ENCODE measurements around the gene SRRM3.

Gene SRRM3

DNA sequence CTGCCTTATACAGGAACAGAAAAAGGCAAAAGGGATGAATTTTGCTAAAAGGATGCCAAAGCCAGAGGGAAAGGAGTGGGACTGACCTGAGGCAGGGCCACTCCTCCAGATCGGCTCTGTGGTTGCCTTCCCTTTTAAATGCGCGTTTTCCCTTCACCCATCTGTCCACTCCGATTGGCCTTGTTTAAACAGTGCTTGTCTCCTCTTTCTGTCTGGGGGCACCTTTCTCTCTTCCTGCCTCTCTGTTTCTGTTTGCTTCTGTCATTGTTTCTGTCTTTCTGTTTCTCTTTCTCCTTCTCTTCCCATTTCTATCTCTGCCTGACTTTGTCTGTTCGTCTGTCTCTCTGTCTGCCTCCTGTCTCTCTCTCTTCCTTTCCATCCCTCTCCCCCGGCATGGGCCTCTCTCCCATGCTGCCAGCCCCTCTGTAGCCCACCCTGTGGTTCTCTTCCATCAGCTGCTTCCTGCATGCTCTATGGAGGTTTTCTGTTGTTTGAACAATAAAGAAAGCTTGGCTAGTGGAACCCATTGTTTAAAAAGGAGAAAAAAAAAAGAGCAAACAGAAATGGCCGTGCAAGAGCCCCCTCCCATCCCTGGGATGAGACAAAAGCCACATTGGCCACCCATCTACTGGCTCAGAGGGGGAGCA lies 71.3 kb downstream of the SRRM3 start:
- TF ChIP-seq, protein P1, sequence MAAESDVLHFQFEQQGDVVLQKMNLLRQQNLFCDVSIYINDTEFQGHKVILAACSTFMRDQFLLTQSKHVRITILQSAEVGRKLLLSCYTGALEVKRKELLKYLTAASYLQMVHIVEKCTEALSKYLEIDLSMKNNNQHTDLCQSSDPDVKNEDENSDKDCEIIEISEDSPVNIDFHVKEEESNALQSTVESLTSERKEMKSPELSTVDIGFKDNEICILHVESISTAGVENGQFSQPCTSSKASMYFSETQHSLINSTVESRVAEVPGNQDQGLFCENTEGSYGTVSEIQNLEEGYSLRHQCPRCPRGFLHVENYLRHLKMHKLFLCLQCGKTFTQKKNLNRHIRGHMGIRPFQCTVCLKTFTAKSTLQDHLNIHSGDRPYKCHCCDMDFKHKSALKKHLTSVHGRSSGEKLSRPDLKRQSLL (tag by site-specific recombination; IDR thresholded peaks at IDR 0.05): no peak
- TF ChIP-seq ZNF830 (tag by site-specific recombination; IDR thresholded peaks at IDR 0.05; ENCODE audit: low read depth) (no peak), KLF9 (tag by site-specific recombination; IDR thresholded peaks at IDR 0.05; ENCODE audit: low read depth) (no peak), ZSCAN30 (tag by site-specific recombination; IDR thresholded peaks at IDR 0.05) (no peak), ZNF473 (tag by site-specific recombination; IDR thresholded peaks at IDR 0.05) (no peak), ZNF19 (tag by site-specific recombination; IDR thresholded peaks at IDR 0.05; ENCODE audit: low read depth) (no peak), ZNF350 (tag by site-specific recombination; IDR thresholded peaks at IDR 0.05) (no peak), GLIS2 (tag by site-specific recombination; IDR thresholded peaks at IDR 0.05) (no peak), ZNF202 (tag by site-specific recombination; IDR thresholded peaks at IDR 0.05; ENCODE audit: borderline replicate concordance) (no peak), GLIS1 (tag by site-specific recombination; IDR thresholded peaks at IDR 0.05) (no peak), ZNF157 (tag by site-specific recombination; IDR thresholded peaks at IDR 0.05) (no peak), ZNF37A (tag by site-specific recombination; IDR thresholded peaks at IDR 0.05) (no peak), ZNF548 (tag by site-specific recombination; IDR thresholded peaks at IDR 0.05) (no peak), ZFP69B (tag by site-specific recombination; IDR thresholded peaks at IDR 0.05) (no peak), ZNF426 (tag by site-specific recombination; IDR thresholded peaks at IDR 0.05) (no peak)
- TF ChIP-seq, protein P2, sequence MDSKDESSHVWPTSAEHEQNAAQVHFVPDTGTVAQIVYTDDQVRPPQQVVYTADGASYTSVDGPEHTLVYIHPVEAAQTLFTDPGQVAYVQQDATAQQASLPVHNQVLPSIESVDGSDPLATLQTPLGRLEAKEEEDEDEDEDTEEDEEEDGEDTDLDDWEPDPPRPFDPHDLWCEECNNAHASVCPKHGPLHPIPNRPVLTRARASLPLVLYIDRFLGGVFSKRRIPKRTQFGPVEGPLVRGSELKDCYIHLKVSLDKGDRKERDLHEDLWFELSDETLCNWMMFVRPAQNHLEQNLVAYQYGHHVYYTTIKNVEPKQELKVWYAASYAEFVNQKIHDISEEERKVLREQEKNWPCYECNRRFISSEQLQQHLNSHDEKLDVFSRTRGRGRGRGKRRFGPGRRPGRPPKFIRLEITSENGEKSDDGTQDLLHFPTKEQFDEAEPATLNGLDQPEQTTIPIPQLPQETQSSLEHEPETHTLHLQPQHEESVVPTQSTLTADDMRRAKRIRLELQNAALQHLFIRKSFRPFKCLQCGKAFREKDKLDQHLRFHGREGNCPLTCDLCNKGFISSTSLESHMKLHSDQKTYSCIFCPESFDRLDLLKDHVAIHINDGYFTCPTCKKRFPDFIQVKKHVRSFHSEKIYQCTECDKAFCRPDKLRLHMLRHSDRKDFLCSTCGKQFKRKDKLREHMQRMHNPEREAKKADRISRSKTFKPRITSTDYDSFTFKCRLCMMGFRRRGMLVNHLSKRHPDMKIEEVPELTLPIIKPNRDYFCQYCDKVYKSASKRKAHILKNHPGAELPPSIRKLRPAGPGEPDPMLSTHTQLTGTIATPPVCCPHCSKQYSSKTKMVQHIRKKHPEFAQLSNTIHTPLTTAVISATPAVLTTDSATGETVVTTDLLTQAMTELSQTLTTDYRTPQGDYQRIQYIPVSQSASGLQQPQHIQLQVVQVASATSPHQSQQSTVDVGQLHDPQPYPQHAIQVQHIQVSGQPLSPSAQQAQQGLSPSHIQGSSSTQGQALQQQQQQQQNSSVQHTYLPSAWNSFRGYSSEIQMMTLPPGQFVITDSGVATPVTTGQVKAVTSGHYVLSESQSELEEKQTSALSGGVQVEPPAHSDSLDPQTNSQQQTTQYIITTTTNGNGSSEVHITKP (tag by site-specific recombination; IDR thresholded peaks at IDR 0.05): no peak
- TF ChIP-seq, protein P3, sequence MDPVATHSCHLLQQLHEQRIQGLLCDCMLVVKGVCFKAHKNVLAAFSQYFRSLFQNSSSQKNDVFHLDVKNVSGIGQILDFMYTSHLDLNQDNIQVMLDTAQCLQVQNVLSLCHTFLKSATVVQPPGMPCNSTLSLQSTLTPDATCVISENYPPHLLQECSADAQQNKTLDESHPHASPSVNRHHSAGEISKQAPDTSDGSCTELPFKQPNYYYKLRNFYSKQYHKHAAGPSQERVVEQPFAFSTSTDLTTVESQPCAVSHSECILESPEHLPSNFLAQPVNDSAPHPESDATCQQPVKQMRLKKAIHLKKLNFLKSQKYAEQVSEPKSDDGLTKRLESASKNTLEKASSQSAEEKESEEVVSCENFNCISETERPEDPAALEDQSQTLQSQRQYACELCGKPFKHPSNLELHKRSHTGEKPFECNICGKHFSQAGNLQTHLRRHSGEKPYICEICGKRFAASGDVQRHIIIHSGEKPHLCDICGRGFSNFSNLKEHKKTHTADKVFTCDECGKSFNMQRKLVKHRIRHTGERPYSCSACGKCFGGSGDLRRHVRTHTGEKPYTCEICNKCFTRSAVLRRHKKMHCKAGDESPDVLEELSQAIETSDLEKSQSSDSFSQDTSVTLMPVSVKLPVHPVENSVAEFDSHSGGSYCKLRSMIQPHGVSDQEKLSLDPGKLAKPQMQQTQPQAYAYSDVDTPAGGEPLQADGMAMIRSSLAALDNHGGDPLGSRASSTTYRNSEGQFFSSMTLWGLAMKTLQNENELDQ (tag by site-specific recombination; IDR thresholded peaks at IDR 0.05; ENCODE audit: low read depth): no peak
- TF ChIP-seq, protein P4, sequence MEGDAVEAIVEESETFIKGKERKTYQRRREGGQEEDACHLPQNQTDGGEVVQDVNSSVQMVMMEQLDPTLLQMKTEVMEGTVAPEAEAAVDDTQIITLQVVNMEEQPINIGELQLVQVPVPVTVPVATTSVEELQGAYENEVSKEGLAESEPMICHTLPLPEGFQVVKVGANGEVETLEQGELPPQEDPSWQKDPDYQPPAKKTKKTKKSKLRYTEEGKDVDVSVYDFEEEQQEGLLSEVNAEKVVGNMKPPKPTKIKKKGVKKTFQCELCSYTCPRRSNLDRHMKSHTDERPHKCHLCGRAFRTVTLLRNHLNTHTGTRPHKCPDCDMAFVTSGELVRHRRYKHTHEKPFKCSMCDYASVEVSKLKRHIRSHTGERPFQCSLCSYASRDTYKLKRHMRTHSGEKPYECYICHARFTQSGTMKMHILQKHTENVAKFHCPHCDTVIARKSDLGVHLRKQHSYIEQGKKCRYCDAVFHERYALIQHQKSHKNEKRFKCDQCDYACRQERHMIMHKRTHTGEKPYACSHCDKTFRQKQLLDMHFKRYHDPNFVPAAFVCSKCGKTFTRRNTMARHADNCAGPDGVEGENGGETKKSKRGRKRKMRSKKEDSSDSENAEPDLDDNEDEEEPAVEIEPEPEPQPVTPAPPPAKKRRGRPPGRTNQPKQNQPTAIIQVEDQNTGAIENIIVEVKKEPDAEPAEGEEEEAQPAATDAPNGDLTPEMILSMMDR (tag by site-specific recombination; IDR thresholded peaks at IDR 0.05): no peak
- H3K4me1 ChIP-seq (ENCODE audit: control insufficient read depth, insufficient read depth, low read length): no peaks in the 10 kb centered on the region
- H3K4me3 ChIP-seq (ENCODE audit: low read depth, low read length): no peak overlapping the region
- ChIA-PET CTCF (interaction anchor here (1.4 to 2.8 kb wide), 3 partner anchors 10 to 41 kb away, joined by 3 to 12 read pairs (median 5); no protein-coding TSS in a partner anchor), POLR2A (no interaction called here)
- no peaks in the 10 kb centered on the region for H3K9me3 ChIP-seq (ENCODE audit: control insufficient read depth, insufficient read depth, low read depth, low read length)
- H3K36me3 ChIP-seq (ENCODE audit: control insufficient read depth in 2 of 2, insufficient read depth in 1 of 2, low read length in 2 of 2): no peaks in the 10 kb centered on the region
- no peak overlapping the region for H3K27ac ChIP-seq (ENCODE audit: extremely low read depth, low read depth, low read length)

Data from HEK293 (cell line).